Metanephros (tissue), 2 donors: ENCODE results near the gene EPS15. TPM values are rescaled to one million over a fixed set of nuclear protein-coding genes. Genes with fewer than 3 reads are reported as not detected.

Experiments
- small RNA-seq: library from RNA; depleted of rRNA; stranded (forward); fragments of <200 nt; gene quantifications from one replicate; pipeline ENCODE3, GENCODE V24; 2014; ENCODE audit warnings: low replicate concordance
- total RNA-seq: library from RNA; depleted of rRNA; stranded (reverse); fragments of >200 nt; gene quantifications from one replicate; pipeline ENCODE4 v1.2.3, GENCODE V29; 2014

EPS15 gene
- 39.4 TPM for total RNA-seq

DNA sequence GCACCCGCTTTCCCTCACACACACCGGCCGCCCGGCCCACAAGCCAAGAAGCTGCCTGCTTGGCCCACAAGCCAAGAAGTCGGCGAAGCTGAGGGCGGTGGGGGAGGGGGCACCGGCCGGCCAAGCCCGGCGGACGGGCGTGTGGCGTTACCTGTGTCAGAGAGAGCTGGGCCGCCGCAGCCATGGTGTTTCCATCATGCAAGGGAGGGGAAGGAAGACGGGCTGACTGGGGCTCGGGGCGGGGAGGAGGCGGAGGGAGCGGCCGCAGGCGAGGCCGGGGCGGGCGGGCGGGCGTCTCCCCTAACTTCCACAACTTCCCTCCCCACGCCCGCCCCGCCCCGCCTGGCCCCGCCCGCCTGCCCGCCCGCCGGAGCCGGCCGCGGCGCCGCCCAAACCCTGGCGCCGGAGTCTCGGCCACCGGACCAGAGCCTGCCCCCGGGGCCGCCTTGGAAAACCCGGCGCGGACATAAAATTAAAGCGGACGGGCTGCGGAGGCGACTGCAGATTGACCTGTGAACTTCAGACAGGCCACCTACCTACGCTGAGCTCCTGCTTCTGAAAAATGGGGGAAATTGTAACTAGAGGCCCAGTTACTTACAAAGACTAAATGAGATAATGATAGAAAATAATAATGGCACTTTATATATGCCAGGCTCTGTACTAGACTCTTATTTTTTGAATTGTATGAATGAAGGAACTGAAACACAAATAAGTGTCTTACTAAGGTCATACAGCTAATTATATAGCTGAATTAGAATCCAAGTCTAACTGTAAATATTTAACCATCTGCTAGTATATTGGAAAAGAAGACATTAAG lies at the start of gene EPS15:
EPS15 (minus strand) TSS at position 219 of the 817 bp plus-strand sequence; CDS start at position 184, 35 bp downstream.

DNA sequence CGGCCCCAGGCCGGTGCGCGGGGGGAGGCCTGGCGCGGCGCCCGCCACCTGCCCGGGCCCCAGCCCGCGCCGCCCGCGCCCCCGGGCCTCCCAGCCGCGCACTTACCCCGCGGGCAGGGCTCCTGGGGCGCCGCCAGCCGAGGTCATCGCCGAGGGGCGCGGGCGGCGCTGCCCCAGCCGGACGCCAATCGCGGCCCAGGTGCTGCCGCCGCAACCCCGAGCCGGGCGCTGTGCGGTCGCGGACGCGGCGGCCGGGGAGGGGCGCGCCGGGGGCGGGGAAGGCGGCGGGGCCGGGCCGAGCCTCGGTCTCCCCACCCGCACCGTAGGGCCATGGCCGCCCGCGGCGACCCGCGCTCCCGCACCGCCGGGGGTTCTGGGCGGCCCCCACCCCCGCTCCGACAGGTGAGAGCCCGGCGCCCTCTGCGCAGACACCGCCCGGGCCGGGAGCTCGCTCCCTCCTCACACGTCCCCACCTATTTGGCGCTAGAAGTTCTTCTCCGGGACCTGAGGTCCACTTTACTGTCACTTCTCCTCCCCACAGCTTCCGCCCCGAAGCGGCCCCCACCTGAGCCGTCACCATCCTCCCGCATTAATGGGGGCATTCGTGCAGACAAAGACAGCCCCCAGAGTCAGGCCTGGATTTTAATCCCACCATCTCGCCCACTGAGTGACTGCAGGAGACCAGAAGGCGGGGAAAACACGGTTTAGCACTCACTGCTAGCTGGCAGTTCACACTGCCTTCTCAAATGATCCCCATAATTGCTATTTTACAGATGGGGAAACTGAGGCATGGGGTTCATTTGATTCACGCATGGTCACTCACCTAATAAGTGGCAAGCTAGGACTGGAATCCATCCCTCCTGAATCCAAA lies 188.5 kb downstream of the EPS15 start, which contains the start of gene TTC39A:
TTC39A (minus strand) TSS at position 232 of the 871 bp plus-strand sequence; CDS start at position 147, 85 bp downstream.

Small RNA genes lying within 50 kb of the gene (small RNA-seq; reads per million reads assigned to genes)
- gene RNU6-1281P: not detected
- gene RNU6-877P: not detected

Other genes with a start within 250 kb of the EPS15 start
- 9.6 TPM for gene TTC39A, start 188.7 kb downstream of the EPS15 start, total RNA-seq
- gene OSBPL9, start 97.8 kb upstream of the EPS15 start, total RNA-seq: 94.8 TPM